Smooth muscle cell (in vitro differentiated cells): ENCODE data around the gene COMMD10. TPM values are rescaled to one million over a fixed set of nuclear protein-coding genes. Genes with fewer than 3 reads are reported as not detected.

ENCODE experiments used
- DNase-seq: peaks from one replicate; lab custom pipeline; 2025; ENCODE audit not compliant: unreplicated experiment; lab: John Stamatoyannopoulos, UW
- H2AFZ ChIP-seq: fragments of 200-600 bp; sonication (generic); 2 replicates; pipeline ENCODE4 v1.6.0; 2016; ENCODE audit warnings: antibody characterized with exemption, low read depth, mild to moderate bottlenecking
- H3F3A ChIP-seq: fragments of 200-600 bp; sonication (generic); 2 replicates; pipeline ENCODE4 v1.6.0; 2017; ENCODE audit warnings: antibody characterized with exemption, low read depth
- H3K27ac ChIP-seq: fragments of 200-600 bp; sonication (generic); 2 replicates; pipeline ENCODE4 v1.5.1; 2016; ENCODE audit warnings: low read depth, mild to moderate bottlenecking
- H3K27me3 ChIP-seq: fragments of 200-600 bp; sonication (generic); 2 replicates; pipeline ENCODE4 v1.6.1; 2016; ENCODE audit warnings: low read depth, mild to moderate bottlenecking
- H3K36me3 ChIP-seq: fragments of 200-600 bp; sonication (generic); 2 replicates; pipeline ENCODE4 v1.5.1; 2016; ENCODE audit warnings: low read depth
- H3K4me1 ChIP-seq: fragments of 200-600 bp; sonication (generic); 2 replicates; pipeline ENCODE4 v1.5.1; 2016; ENCODE audit warnings: low read depth
- H3K4me2 ChIP-seq: fragments of 200-600 bp; sonication (generic); 2 replicates; pipeline ENCODE4 v1.6.0; 2016; ENCODE audit warnings: mild to moderate bottlenecking
- H3K4me3 ChIP-seq: fragments of 200-600 bp; sonication (generic); 2 replicates; pipeline ENCODE4 v1.5.1; 2016; ENCODE audit warnings: mild to moderate bottlenecking
- H3K79me2 ChIP-seq: fragments of 200-600 bp; sonication (generic); 2 replicates; pipeline ENCODE4 v1.6.0; 2016; ENCODE audit warnings: low read depth, mild to moderate bottlenecking
- H3K9ac ChIP-seq: fragments of 200-600 bp; sonication (generic); 2 replicates; pipeline ENCODE4 v1.6.0; 2016; ENCODE audit warnings: low read depth
- H3K9me3 ChIP-seq: fragments of 200-600 bp; sonication (generic); replicated peaks from 2 replicates; pipeline ENCODE4 v1.5.1; 2016; ENCODE audit warnings: low read depth
- H4K20me1 ChIP-seq: fragments of 200-600 bp; sonication (generic); 2 replicates; pipeline ENCODE4 v1.6.0; 2016; ENCODE audit warnings: low read depth
- CTCF ChIP-seq: fragments of 200-600 bp; sonication (generic); IDR thresholded peaks from 2 replicates; pipeline ENCODE4 v1.5.1; 2017; ENCODE audit warnings: borderline replicate concordance, mild to moderate bottlenecking, antibody characterized with exemption; ENCODE audit not compliant: insufficient read depth, poor library complexity, severe bottlenecking
- WGBS: methylation state at CpG from one replicate; pipeline ENCODE4 v1.1.7; 2016; ENCODE audit warnings: low lambda C conversion rate; 5-methylcytosine and 5-hydroxymethylcytosine counted together
- polyA plus RNA-seq: library from polyadenylated mRNA; unstranded; fragments of >200 nt; fragmentation: Nextera tagmentation; extraction: Ambion mirVana; gene quantifications from 2 replicates; pipeline ENCODE4 v1.2.1, GENCODE V29; 2016
- total RNA-seq: library from RNA; depleted of rRNA; stranded (reverse); fragments of >200 nt; gene quantifications from 2 replicates; pipeline ENCODE4 v1.2.3, GENCODE V29; 2014

COMMD10 gene
- total and polyA plus RNA-seq, 2 experiments from 2014 or later, result 28.4 to 40.4 TPM

GRCh38 chr5:116042375-116042774 lies 42.5 kb upstream of the COMMD10 start:
- H3K4me1 ChIP-seq, result no peaks in the 10 kb centered on the region
- no peaks in the 10 kb centered on the region for H3K79me2 ChIP-seq
- no peaks in the 10 kb centered on the region for H3K36me3 ChIP-seq
- H3K9ac ChIP-seq, result no peak overlapping the region
- H4K20me1 ChIP-seq, result no peaks in the 10 kb centered on the region
- H3K4me3 ChIP-seq, result no peak overlapping the region
- H3K9me3 ChIP-seq, result no peaks in the 10 kb centered on the region
- no peaks in the 10 kb centered on the region for H3K27me3 ChIP-seq
- no peak overlapping the region for H3K27ac ChIP-seq
- TF ChIP-seq CTCF, result no peak
- DNase-seq, result no peak
- no peak overlapping the region for H3K4me2 ChIP-seq
- no peaks in the 10 kb centered on the region for H3F3A ChIP-seq
- H2AFZ ChIP-seq, result no peak overlapping the region

- Histone ChIP-seq H4K20me1 (no peaks in the 10 kb centered on the region), H2AFZ (no peak overlapping the region), H3K4me2 (no peak overlapping the region), H3K4me3 (no peak overlapping the region), H3K27me3 (no peaks in the 10 kb centered on the region), H3K9ac (no peak overlapping the region), H3F3A (no peaks in the 10 kb centered on the region), H3K9me3 (no peaks in the 10 kb centered on the region), H3K79me2 (no peaks in the 10 kb centered on the region), H3K36me3 (no peaks in the 10 kb centered on the region), H3K4me1 (no peaks in the 10 kb centered on the region), H3K27ac (no peak overlapping the region)
- no peak for DNase-seq
- 70% methylated on average over 3 of the region's 3 CpGs for WGBS
- TF ChIP-seq CTCF, result no peak
Observed at GRCh38 chr5:116044073-116044472, 40.8 kb upstream of the COMMD10 start.

- Histone ChIP-seq H3K4me1 (no peaks in the 10 kb centered on the region), H3K9me3 (no peaks in the 10 kb centered on the region), H3K27ac (no peak overlapping the region), H3K79me2 (no peaks in the 10 kb centered on the region), H4K20me1 (no peaks in the 10 kb centered on the region), H3F3A (no peaks in the 10 kb centered on the region), H3K27me3 (no peaks in the 10 kb centered on the region), H2AFZ (no peak overlapping the region), H3K9ac (no peak overlapping the region), H3K4me2 (no peak overlapping the region), H3K4me3 (no peak overlapping the region), H3K36me3 (no peaks in the 10 kb centered on the region)
- no peak for TF ChIP-seq CTCF
- no peak for DNase-seq
- WGBS, result 76% methylated on average over 2 of the region's 2 CpGs
Observed at GRCh38 chr5:116045821-116046220, 39.0 kb upstream of the COMMD10 start.

GRCh38 chr5:116046261-116046660 lies 38.6 kb upstream of the COMMD10 start:
- TF ChIP-seq CTCF, result no peak
- H2AFZ ChIP-seq, result no peak overlapping the region
- H3K27me3 ChIP-seq, result no peaks in the 10 kb centered on the region
- no peak overlapping the region for H3K4me2 ChIP-seq
- 86% methylated on average over 3 of the region's 3 CpGs for WGBS
- H3K9me3 ChIP-seq, result no peaks in the 10 kb centered on the region
- no peaks in the 10 kb centered on the region for H3K79me2 ChIP-seq
- no peak overlapping the region for H3K9ac ChIP-seq
- no peaks in the 10 kb centered on the region for H3K4me1 ChIP-seq
- no peak for DNase-seq
- H3F3A ChIP-seq, result no peaks in the 10 kb centered on the region
- no peak overlapping the region for H3K4me3 ChIP-seq
- H3K27ac ChIP-seq, result no peak overlapping the region
- H4K20me1 ChIP-seq, result no peaks in the 10 kb centered on the region
- H3K36me3 ChIP-seq, result no peaks in the 10 kb centered on the region
